Stimulated activated CD4-positive, alpha-beta T cell treated with anti-CD3 and anti-CD28 coated beads, Interleukin-2, amount 100 ng/mL, for 4 hours (primary cell): Measurements from ENCODE around the gene CLCF1.

ENCODE experiments used
- DNase-seq: peaks from one replicate; pipeline ENCODE4 v3.0.0-alpha.2; 2020; ENCODE audit warnings: low read depth

Gene CLCF1

DNA sequence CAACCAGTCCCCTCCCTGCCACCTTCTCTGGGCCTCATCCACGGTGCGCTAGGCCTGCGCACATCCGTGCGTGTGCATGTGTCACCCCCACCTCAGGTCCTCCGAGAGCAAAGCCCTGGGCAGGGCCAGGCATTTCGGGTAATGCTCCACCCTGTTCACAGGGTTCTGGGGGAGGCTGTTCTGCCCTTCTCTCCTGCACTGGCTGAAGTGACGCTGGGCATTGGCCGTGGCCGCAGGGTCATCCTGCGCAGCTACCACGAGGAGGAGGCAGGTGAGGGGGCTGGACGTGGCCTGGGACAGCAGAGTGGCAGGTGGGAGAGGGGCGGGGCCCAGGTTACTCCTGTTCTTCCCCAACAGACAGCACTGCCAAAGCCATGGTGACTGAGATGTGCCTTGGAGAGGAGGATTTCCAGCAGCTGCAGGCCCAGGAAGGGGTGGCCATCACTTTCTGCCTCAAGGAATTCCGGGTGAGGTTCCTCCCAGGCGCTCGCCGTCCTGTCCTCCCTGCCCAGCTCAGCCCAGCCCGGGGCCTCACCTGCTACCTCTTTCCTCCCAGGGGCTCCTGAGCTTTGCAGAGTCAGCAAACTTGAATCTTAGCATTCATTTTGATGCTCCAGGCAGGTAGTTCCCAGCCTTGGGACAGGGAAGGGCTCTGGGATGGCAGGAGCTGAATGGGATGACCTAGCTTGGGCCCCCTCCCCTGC, 22.3 kb upstream of the CLCF1 start:
- no peak for DNase-seq

DNA sequence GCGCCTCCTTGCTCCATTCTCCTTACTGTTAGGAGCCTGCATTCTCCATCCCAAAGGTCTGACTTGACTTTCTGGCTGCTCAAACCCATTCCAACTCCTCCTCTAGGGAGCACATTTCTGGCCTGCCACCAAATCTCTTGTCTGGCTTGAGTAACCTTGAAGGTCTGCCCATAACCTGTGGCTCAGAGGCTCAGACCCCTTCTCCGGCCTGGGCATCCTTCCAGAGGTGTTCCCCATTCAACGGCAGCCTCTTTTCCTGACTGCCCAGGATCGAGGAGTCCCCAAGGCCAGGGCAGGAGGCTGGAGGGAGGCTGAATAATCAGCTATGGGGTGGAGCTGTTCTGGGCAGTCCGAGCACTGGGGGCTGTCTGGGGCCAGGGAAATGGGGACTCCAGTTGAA, 20.6 kb upstream of the CLCF1 start:
- DNase-seq = no peak

DNA sequence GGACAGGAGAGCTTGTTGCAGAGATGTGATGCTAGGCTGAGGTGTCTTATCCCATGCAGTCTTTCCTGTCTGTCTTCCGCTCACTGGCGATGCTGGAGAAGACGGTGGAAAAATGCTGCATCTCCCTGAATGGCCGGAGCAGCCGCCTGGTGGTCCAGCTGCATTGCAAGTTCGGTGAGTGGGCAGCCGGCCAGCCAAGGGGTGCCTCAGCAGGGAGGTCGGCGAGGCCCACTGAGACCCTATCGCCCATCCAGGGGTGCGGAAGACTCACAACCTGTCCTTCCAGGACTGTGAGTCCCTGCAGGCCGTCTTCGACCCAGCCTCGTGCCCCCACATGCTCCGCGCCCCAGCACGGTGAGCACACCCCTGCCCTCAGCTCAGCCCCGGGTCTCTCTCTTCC, 20.0 kb upstream of the CLCF1 start:
- DNase-seq = no peak

DNA sequence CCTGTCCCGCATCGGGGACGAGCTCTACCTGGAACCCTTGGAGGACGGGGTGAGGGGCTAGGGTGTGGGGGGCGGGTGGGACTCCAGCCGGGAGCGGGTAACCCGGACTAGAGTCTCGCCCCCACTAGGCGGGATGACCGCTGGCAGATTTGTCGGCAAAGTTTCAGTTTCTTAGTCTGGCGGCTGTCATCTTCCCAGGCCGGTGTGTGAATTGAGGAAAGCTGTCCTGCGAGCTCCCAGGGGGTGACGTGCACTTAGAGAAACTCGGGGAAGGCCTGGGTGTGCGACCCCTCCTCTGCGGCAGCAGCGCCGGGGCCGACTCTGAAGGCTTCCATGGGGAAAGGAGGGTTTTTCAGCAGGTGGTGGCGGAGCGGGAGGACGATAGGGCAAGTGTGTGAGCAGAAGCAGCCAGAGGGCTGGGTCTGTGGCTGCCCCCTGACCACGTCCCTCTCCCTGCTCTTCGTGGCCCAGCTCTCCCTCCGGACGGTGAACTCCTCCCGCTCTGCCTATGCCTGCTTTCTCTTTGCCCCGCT, 18.9 kb upstream of the CLCF1 start:
- no peak for DNase-seq

GRCh38 chr11:67391304-67392182, 18.1 kb upstream of the CLCF1 start, which contains the start of gene RAD9A:
Gene RAD9A, plus strand, starts transcription at chr11:67391986. Its CDS starts 59 bp downstream, at chr11:67392045.
- peak; percentile 89 for DNase-seq

- DNase-seq = no peak
These were observed 17.5 kb upstream of the CLCF1 start for GRCh38 chr11:67390947-67391303.

- DNase-seq = peak; percentile 36
These were observed 16.1 kb upstream of the CLCF1 start for GRCh38 chr11:67389477-67389876.

- DNase-seq = no peak
These were observed 14.1 kb upstream of the CLCF1 start for GRCh38 chr11:67387518-67387917.

GRCh38 chr11:67387069-67387468, 13.7 kb upstream of the CLCF1 start:
- no peak for DNase-seq

DNA sequence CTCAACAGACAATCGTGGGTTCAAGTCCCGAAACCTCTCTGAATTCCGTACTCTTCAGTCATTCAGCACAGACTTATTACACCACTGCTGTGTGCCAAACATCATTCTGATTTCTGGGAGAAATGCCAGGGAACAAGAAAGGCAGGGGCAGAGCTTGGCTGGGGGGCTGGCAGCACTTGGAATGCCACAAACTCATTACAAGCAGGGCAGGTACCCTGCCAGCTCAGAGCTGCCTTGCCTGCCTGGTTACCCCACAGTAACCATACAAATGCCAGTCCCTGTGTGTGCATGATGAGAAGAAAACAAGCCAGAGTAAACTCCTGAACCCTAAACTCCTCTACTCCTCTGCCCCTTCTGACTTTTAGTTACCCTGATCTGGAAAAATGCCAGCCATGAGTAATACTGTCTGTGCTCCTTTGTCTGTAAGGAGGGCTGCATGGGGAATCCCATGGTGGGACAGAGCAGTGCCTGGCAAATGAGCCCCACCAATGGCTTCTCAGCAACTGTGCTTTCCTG, 11.5 kb upstream of the CLCF1 start:
- no peak for DNase-seq

- DNase-seq = peak; percentile 71
These were observed 9.1 kb upstream of the CLCF1 start for GRCh38 chr11:67382276-67383136.

DNA sequence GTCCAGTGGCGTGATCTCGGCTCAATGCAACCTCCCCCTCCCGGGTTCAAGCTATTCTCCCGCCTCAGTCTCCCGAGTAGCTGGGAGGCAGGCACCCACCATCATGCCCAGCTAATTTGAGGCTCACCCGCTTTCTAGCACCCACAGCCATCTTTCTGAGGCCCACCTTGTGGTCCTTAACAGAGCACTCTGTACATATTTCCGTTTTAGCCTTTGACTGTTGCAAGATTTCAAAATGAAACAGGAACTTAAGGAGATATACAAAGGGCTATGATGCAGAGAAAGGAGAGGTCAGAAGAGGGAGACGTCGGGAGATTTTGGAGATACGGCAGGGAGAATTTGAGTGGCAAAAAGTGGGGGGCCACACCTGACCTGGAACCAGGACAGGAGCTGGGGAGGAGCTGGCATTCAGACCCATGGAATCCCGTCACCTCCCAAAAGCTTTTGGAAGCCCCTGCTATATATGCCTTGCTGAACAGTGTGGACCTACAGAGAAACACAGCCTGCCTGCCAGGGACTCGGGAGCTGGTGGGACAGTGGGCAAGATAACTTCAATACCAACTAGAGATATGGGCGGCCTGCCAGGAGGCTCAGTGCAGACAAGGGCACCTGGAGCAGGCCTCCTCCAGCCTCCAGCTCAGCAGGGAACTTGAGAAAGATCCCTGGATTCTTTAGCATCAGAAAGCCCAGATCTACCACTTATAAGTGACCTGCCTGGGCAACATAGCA, 8.0 kb upstream of the CLCF1 start:
- no peak for DNase-seq

DNA sequence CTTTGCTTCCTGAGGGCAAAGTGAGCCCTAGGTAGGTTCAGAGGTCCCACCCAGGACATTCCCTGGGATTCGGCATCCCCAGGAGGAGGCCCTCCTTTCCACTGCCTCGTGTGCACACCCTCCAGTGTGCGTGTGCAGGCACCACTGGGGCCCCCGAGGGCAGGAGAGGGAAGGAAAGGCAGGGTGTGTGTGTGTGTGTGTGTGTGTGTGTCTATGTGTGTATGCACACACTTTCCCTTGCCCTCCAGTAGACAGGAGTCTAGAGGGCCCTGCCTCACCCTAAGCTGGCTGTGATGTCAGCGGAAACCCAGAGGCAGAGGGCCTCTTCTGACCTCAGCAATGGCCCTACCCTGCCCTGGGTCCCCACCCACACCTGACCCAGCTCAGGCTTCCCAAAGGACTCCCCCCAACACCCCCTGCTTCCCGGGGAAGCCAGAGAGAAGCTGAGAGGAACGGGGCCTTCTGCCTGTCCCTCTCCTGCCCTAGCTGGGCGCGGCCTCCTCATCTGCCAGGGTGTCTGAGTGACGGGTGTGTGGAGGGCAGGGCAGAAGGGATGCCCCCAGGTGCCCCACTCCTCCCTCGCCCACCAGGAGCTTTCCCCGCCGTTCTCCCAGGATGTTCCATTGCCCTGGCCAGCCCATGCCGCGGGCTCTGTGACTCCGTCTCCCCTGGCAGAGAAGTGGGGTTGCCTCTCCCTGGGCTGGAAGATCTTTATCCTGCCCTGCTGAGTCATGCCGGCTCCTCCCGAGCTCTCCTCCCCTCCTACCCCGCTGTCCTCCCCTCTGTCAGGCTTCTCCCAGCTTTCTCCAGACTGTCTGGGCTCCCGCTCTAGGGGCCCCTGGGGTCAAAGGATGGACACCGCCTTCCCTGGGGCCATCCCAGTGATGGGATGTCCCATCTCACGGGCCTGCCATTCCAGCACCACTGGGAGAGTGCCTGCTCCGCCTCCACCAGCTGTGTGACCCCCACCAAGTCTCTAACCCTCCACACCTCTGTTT, 6.0 kb upstream of the CLCF1 start:
- no peak for DNase-seq

GRCh38 chr11:67378544-67378943, 5.1 kb upstream of the CLCF1 start:
- no peak for DNase-seq

DNA sequence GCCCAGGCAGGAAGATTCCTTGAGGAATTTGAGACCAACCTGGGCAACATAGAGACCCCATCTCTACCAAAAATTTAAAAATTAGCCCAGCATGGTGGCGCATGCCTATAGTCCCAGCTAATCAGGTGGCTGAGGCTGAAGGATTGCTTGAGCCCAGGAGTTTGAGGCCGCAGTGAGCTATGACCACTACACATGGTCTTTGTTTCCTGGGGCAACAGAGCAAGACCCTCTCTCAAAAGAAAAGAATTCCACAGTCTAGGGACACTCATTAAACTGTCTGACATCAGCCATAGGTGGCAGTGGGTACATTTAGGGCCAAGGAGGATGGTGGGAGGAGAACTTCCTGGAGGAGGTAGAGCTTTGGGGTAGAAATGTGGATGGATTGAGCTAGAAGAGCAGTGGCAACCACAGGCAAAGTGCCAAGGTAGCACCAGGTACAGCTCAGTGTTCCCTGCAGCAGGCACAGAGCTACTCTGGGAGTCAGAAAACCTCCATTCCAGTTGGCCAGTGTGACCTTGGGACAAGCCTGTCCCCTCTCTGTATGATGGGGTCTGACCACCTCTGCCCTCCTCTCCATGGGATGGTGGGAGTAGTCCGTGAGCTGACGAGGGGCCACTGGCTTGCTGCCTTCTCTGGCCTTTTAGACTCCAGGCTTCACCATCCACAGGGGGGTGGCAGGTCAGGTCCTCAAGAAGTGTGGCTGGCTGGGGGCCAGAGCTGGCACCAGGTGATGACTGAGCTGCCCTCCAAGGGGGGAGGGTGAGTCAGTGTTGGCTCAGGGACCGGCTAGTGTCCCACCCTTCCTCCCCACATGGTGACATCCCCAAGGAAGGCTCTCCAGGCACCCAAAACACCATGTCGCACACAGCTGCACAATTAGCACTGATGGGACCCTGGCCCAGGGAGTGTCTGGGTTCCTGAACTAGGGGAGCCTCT, 3.7 kb upstream of the CLCF1 start:
- no peak for DNase-seq

GRCh38 chr11:67376063-67376820, 2.8 kb upstream of the CLCF1 start:
- DNase-seq = no peak

DNA sequence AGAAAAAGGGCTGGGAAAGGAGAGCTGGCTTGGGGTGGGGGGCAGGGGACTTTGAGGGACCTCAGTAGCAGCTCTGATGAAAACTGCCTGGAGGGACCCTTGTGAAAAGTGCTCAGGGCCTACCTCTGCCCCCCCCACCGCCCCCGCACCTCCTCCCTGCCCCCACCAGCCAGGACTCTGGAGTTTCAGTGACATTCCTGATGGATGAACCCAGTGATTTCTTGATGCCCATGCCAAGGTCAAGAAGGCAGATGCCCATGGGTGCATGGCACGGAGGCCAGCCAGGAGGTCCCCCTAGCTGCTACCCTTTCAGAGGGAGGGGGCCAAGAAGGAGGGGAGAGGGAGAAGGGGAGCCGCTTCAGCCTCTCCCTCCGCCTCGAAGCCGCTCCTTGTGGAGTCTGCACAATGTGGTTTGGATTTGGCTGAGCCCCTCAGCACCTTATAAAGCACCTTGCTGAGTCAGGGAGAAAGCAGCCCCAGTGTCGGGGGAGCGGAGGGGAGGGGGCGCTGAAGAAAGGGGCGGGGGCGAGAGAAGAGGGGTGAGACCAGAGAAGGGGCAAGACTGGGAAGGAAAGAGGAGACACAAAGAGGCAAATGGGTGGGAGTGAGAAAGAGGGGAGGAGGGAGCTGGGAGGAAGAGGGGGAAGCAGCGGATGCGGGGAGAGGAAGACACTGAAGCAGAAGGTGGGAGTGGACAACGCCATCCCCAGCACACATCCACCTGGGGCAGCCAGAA, 2.1 kb upstream of the CLCF1 start:
- DNase-seq = no peak
